Activated CD4-positive, alpha-beta memory T cell treated with anti-CD3 and anti-CD28 coated beads for 36 hours (primary cell): ENCODE measurements around the gene RHOC. TPM values are rescaled to one million over a fixed set of nuclear protein-coding genes. Genes with fewer than 3 reads are reported as not detected.
A peak's percentile ranks its signal among the peaks of the same experiment; 100 is the strongest.
"Not testable (repeated sequence)": the region's sequence is repeated elsewhere in the genome, so short reads cannot be mapped to it uniquely, and the experiment has no call there.

Experiments
- CTCF ChIA-PET: fragments of 350-600 bp; sonication (Branson Sonifier 250); formaldehyde crosslinking; loops from one replicate; lab custom pipeline; 2021; ENCODE audit warnings: antibody characterized with exemption, inconsistent platforms; lab: Charles Lee
- POLR2A ChIA-PET: fragments of 350-600 bp; sonication (Branson Sonifier 250); formaldehyde crosslinking; loops from one replicate; lab custom pipeline; 2021; ENCODE audit warnings: antibody characterized with exemption; lab: Charles Lee
- DNase-seq: peaks from one replicate; pipeline ENCODE4 v3.0.0-alpha.2; 2020
- H3K27ac Mint-ChIP-seq: one replicate; pipeline ENCODE4 v1.8.0; 2021; ENCODE audit warnings: mixed read lengths
- H3K27me3 Mint-ChIP-seq: one replicate; pipeline ENCODE4 v1.8.0; 2021; ENCODE audit warnings: mixed read lengths
- H3K36me3 Mint-ChIP-seq: one replicate; pipeline ENCODE4 v1.8.0; 2021; ENCODE audit warnings: mixed read lengths
- H3K4me1 Mint-ChIP-seq: one replicate; pipeline ENCODE4 v1.8.0; 2021; ENCODE audit warnings: low read depth, mixed read lengths
- H3K4me3 Mint-ChIP-seq: one replicate; pipeline ENCODE4 v1.8.0; 2021; ENCODE audit warnings: mild to moderate bottlenecking, mixed read lengths
- H3K9me3 Mint-ChIP-seq: one replicate; pipeline ENCODE4 v1.8.0; 2021; ENCODE audit warnings: mixed read lengths
- intact Hi-C: fragments of 100-400 bp; cut with micrococcal nuclease; formaldehyde crosslinking; loops from one replicate; pipeline ENCODE4 v1.15.1; 2023
- total RNA-seq, 2 experiments: library from RNA; stranded (reverse); gene quantifications; one replicate each; pipeline ENCODE4 v1.2.3, GENCODE V29; 2021

RHOC gene
- total RNA-seq, 2 experiments from 2014 or later = 50.1 to 51.6 TPM

DNA sequence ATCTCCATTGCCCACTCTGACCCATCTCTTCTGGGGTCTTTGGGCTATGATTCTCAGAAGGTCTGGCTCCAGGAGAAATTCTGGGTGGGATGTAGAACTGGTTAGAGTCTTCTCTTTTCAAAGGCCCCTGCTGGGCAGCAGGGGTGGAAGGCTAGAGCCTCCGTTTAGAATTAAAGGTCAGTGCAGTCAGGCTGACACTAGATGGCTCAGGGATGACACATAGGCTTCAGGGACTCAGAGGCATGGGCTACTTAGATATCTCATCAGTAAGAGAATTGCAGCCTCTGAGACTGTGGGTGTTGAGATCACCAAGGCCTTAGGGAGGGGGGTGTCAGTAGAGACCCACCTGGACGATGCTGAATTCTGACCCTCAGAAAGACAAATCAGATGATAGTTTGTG is 20.8 kb upstream of the RHOC start:
- intact Hi-C loops = no loop called here
- no peaks in the 10 kb centered on the region for H3K9me3 Mint-ChIP-seq
- ChIA-PET CTCF (no interaction called here), POLR2A (no interaction called here)
- H3K4me1 Mint-ChIP-seq = peaks cover 8% of the 10 kb centered on the region
- H3K27ac Mint-ChIP-seq = no peak overlapping the region
- no peak overlapping the region for H3K4me3 Mint-ChIP-seq
- H3K36me3 Mint-ChIP-seq = no peaks in the 10 kb centered on the region
- DNase-seq = no peak
- H3K27me3 Mint-ChIP-seq = peaks cover 7% of the 10 kb centered on the region

DNA sequence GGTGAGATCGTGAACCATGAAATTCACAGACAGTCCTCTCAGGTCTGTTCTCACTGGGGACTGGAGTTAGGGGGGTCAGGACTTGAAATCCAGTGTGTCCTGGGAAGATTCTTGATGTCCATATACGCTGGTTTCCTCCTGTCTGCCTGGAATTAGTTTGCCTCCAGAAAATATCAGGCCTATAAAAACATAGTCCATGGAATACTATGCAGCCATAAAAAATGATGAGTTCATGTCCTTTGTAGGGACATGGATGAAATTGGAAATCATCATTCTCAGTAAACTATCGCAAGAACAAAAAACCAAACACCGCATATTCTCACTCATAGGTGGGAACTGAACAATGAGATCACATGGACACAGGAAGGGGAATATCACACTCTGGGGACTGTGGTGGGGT is 17.3 kb upstream of the RHOC start:
- H3K4me3 Mint-ChIP-seq, POLR2A ChIA-PET, H3K36me3 Mint-ChIP-seq, DNase-seq, intact Hi-C loops, H3K27ac Mint-ChIP-seq, H3K9me3 Mint-ChIP-seq: not testable (repeated sequence)
- CTCF ChIA-PET = interaction anchor here (3.3 to 10.6 kb wide), 2 partner anchors 9 to 79 kb away, joined by 16 to 354 read pairs; partner anchors contain the start of gene PPM1J
- H3K27me3 Mint-ChIP-seq = peaks cover 11% of the 10 kb centered on the region
- peaks cover 11% of the 10 kb centered on the region for H3K4me1 Mint-ChIP-seq

DNA sequence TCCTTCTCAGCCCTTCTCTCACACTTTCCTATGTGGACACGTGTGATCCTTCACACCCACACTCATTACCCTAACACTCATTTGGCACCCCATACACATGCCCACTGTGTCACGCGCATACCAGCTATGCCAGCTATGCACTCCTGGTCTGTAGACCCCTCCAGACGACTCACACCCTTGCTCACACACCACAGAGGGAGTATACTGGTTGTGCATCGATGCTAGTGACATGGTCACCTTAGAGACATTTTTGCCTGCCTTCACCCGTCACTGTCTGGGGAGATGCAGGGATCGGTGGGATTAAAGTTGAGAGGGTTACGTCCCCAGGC is 16.5 kb upstream of the RHOC start:
- POLR2A ChIA-PET = interaction anchor here (1.0 kb wide), 1 partner anchor 9 kb away, joined by 3 read pairs; the partner anchor contains the start of gene PPM1J
- Mint-ChIP-seq H3K27ac (no peak overlapping the region), H3K4me1 (peaks cover 13% of the 10 kb centered on the region), H3K4me3 (no peak overlapping the region), H3K27me3 (peaks cover 13% of the 10 kb centered on the region), H3K9me3 (no peaks in the 10 kb centered on the region), H3K36me3 (no peaks in the 10 kb centered on the region)
- DNase-seq = no peak
- intact Hi-C loops = no loop called here
- CTCF ChIA-PET = interaction anchor here (0.9 to 10.6 kb wide), 2 partner anchors 80 to 349 kb away, joined by 3 to 354 read pairs; partner anchors contain the start of gene LRIG2

DNA sequence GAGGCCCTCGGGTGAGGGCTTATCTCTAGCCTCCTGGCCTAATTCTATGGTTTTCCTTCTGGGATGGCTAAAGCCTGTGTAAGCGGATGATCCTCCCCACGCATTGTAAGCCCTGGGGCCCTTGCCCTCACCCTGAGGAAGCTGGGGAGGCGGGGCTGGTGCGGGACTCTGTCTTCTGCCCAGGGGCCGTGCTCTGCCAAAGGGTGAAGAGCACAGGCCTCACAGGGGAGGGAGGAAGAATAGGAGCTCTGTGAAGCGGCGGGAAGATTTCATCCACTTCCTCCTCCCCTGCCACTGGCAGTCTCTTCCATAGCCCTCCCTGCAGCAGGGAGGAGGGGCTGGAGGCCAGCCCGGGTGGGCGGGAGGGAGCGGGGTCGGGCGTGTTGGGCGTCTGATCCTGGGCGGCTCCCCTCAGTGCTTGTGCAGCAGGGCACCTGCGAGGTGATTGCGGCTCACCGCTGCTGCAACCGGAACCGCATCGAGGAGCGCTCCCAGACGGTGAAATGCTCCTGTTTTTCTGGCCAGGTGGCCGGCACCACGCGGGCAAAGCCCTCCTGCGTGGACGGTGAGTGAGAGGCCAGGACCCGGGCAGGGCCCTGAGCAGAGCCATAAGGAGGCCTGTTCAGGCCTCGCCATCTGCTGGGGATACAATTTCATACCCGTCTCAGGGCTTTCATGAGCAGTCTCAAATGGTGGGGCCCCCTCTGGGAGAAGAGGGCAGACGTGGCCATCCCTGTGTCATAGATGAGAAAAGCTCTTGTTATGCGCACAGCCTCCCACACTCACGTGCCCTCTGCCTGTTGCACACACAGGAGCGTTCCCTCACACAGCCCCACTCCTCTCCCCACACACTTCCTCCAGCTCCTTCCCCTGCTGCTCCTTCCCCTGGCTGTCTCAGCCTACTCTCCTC is 15.9 kb upstream of the RHOC start:
- ChIA-PET CTCF (interaction anchor here (0.6 to 10.6 kb wide), 6 partner anchors 21 to 350 kb away, joined by 3 to 354 read pairs (median 4); partner anchors contain the start of gene LRIG2), POLR2A (interaction anchor here (1.0 kb wide), 1 partner anchor 8 kb away, joined by 3 read pairs; the partner anchor contains the start of gene PPM1J)
- no peaks in the 10 kb centered on the region for H3K36me3 Mint-ChIP-seq

DNA sequence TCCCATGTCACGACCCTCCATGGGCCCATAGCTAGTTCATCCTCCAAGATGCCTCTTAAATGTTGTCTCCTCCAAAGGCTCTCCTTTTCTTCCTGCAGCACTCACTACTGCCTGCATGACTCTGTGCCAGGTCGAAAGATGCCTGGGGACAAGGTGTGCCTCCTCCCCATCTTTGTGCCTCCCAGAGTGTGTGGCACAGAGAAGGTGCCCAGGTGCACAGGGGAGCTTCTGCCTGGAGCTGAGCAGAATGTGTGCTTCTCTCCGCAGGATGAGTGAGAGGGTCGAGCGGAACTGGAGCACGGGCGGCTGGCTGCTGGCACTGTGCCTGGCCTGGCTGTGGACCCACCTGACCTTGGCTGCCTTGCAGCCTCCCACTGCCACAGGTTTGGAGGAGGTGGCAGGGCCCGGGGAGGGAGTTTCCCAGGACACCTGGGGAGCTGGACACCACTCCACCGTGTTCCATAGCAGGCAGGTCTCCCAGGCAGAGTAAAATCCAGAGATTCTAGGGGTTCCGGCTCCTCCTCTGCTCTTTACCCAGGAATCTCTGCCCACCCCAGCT is 15.1 kb upstream of the RHOC start:
- Mint-ChIP-seq H3K27ac (no peak overlapping the region), H3K9me3 (no peaks in the 10 kb centered on the region), H3K36me3 (no peaks in the 10 kb centered on the region), H3K4me3 (no peak overlapping the region), H3K4me1 (peaks cover 13% of the 10 kb centered on the region), H3K27me3 (peaks cover 13% of the 10 kb centered on the region)
- CTCF ChIA-PET = interaction anchor here (0.6 to 10.6 kb wide), 4 partner anchors 21 to 351 kb away, joined by 3 to 354 read pairs (median 6); partner anchors contain the start of gene LRIG2
- POLR2A ChIA-PET = no interaction called here
- no peak for DNase-seq
- intact Hi-C loops = no loop called here

More for the DNA sequence above, 15.9 kb upstream of the RHOC start:
- H3K27me3 Mint-ChIP-seq = peaks cover 13% of the 10 kb centered on the region
- no peaks in the 10 kb centered on the region for H3K9me3 Mint-ChIP-seq
- peaks cover 13% of the 10 kb centered on the region for H3K4me1 Mint-ChIP-seq
- H3K4me3 Mint-ChIP-seq = no peak overlapping the region
- no peak overlapping the region for H3K27ac Mint-ChIP-seq
- DNase-seq = peak; percentile 47
- intact Hi-C loops = no loop called here

DNA sequence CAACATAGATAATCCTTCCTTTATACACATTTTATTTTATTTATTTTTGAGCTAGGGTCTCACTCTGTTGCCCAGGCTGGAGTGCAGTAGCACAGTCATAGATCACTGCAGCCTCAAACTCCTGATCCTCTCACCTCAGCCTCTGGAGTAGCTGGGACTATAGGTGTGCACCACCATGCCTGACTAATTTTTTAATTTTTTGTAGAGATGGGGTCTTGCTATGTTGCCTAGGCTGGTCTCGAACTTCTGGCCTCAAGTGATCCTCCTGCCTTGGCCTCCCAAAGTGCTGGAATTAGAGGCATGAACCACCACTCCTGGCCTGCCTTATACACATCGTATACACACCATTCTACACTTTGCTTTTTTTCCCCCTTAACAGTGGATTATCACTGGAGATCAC is 14.4 kb upstream of the RHOC start:
- DNase-seq, H3K36me3 Mint-ChIP-seq, H3K27ac Mint-ChIP-seq, H3K4me3 Mint-ChIP-seq, intact Hi-C loops, POLR2A ChIA-PET, H3K9me3 Mint-ChIP-seq: not testable (repeated sequence)
- H3K4me1 Mint-ChIP-seq = peaks cover 13% of the 10 kb centered on the region
- H3K27me3 Mint-ChIP-seq = peaks cover 13% of the 10 kb centered on the region
- CTCF ChIA-PET = interaction anchor here (1.7 to 10.6 kb wide), 2 partner anchors 82 to 351 kb away, joined by 8 to 354 read pairs; partner anchors contain the start of gene LRIG2

DNA sequence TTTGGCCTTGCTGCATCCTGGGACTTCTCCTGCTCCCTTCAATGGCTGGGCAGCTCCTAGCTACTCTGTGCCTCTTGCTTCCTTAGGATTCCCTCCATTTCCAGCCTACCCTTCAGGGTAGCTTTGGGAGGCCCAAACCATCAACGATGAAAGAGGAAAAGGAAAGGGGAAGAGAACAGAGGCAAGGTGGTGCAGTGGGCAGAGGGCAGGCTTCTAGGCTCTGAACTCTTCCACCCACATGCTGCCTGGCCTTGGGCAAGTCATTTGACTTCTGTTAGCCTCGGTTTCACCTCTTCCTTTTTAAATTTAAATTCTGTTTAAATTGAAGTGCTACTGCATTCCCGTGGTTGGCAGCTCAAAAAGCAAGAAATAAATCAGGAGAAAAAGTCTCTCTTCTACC is 13.9 kb upstream of the RHOC start:
- CTCF ChIA-PET = interaction anchor here (1.0 to 10.6 kb wide), 6 partner anchors 10 to 352 kb away, joined by 3 to 354 read pairs (median 4); partner anchors contain the start of gene LRIG2

DNA sequence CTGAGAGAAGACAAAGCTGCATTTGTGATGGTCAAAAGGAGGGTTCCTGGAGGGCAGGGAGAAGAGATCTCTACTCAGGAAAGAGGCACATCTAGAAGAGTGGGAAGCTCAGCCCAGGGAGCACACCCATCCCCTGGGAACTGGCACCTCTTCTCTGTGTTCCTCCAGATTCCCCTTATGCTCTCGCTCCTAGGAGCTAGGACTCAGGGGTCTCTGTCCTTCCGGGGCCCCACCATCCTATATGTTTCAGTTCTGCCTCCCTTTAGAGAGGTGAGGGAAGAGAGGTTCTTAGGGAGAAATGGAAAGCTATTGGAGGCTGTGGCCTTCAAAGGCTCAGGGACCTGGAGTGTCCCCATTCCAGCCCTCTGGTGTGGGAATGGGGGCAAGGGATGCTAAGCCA is 12.8 kb upstream of the RHOC start:
- Mint-ChIP-seq H3K27me3 (peaks cover 13% of the 10 kb centered on the region), H3K4me1 (peaks cover 19% of the 10 kb centered on the region), H3K36me3 (no peaks in the 10 kb centered on the region), H3K9me3 (no peaks in the 10 kb centered on the region), H3K27ac (no peak overlapping the region), H3K4me3 (no peak overlapping the region)
- ChIA-PET POLR2A (interaction anchor here (0.6 kb wide), 1 partner anchor 21 kb away, joined by 4 read pairs; no protein-coding TSS in a partner anchor), CTCF (interaction anchor here (0.7 to 10.6 kb wide), 15 partner anchors 9 to 352 kb away, joined by 3 to 354 read pairs (median 6); partner anchors contain the start of genes LRIG2 and SLC16A1)
- intact Hi-C loops = loop anchor here (5.0 to 10.0 kb wide), 2 partner anchors 163 to 325 kb away; no protein-coding TSS in a partner anchor
- DNase-seq = no peak

More for the DNA sequence above, 13.9 kb upstream of the RHOC start:
- Mint-ChIP-seq H3K9me3 (no peaks in the 10 kb centered on the region), H3K27me3 (peaks cover 13% of the 10 kb centered on the region), H3K4me1 (peaks cover 17% of the 10 kb centered on the region), H3K36me3 (no peaks in the 10 kb centered on the region), H3K4me3 (no peak overlapping the region), H3K27ac (no peak overlapping the region)
- intact Hi-C loops = no loop called here
- POLR2A ChIA-PET = no interaction called here
- no peak for DNase-seq

DNA sequence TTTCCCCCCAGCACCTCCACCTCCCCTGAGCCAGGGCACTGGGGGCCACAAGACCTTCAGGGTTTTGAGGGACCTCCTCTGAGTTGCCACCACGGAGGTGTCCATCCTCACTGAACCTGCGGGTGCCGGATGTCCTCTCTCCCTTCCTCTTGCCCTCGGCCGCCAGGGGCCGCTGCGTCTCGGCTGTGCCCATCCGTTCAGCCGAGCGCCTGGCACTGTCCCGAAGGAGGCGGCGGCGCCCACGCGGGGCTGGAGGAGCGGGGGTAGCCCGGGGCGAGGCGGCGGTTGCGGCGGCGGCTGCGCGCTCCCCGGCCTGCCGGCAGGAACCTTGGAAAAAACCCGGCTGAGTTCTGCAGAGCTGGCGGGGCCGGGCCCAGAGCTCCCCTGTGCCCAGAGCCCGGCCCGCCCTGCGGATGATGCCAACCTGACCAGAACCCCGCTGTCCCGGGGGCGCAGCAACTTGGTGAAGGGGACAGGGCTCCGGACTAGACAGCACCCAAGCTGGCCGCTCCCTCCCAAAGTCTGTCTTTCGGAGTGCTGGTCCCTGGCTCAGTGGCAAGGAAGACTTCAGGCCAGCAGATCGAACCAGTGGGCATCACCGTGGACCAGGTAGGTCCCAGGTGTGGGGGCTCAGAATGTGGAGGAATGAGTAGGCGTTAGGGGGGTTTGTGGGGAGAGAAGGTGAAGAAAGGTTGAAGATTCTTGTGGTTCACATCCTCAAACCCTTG is 11.9 kb upstream of the RHOC start:
- H3K4me1 Mint-ChIP-seq = peaks cover 21% of the 10 kb centered on the region
- H3K9me3 Mint-ChIP-seq = no peaks in the 10 kb centered on the region
- DNase-seq = peak; percentile 85
- CTCF ChIA-PET = interaction anchor here (0.5 to 10.6 kb wide), 20 partner anchors 9 to 699 kb away, joined by 3 to 354 read pairs (median 5); partner anchors contain the start of genes LRIG2 and ST7L
- no peak overlapping the region for H3K27ac Mint-ChIP-seq
- H3K4me3 Mint-ChIP-seq = peak overlapping the region; percentile 14
- peaks cover 16% of the 10 kb centered on the region for H3K27me3 Mint-ChIP-seq
- POLR2A ChIA-PET = no interaction called here
- intact Hi-C loops = loop anchor here (5.0 to 10.0 kb wide), 2 partner anchors 163 to 326 kb away; no protein-coding TSS in a partner anchor
- H3K36me3 Mint-ChIP-seq = no peaks in the 10 kb centered on the region

DNA sequence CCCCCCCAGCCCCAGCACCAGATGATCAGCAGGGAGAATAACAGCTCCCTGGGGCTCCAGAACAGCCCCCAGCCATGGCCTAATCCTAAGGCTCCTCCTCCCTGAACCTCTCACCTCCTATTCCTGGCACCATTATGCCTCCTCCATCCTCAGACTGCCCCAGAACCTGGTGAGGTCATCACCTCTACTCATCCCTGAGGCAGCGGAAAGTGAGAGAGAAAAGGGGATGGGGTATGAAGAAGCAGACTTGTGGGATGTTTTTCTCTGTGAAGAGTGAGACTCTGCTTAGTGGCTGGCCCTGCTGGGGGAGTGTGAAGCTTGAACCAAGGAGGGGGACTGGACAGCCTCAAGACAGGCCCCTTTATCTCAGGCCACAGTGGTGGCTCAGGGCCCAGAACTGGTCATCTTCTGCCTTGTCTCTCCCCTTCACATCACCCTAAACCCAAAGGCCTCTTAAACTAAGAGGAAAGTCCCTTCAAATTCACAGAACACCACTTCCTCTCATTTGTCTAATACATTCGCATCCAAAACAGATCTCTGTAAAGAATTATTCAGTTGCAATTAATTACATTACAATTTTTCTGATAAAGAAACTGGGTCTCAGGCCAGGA is 10.4 kb upstream of the RHOC start:
- H3K36me3 Mint-ChIP-seq = no peaks in the 10 kb centered on the region
- H3K27ac Mint-ChIP-seq = no peak overlapping the region
- intact Hi-C loops = loop anchor here (2.0 to 10.0 kb wide), 4 partner anchors 165 to 355 kb away; partner anchors contain the start of genes LRIG2 and SLC16A1
- CTCF ChIA-PET = interaction anchor here (0.7 to 10.6 kb wide), 18 partner anchors 8 to 408 kb away, joined by 3 to 354 read pairs (median 12); partner anchors contain the start of genes LRIG2 and ST7L
- no peak overlapping the region for H3K4me3 Mint-ChIP-seq
- POLR2A ChIA-PET = no interaction called here
- H3K9me3 Mint-ChIP-seq = no peaks in the 10 kb centered on the region
- H3K4me1 Mint-ChIP-seq = peaks cover 11% of the 10 kb centered on the region
- H3K27me3 Mint-ChIP-seq = peaks cover 11% of the 10 kb centered on the region
- DNase-seq = no peak
